Panc1 (cell line): ENCODE results near the gene PTGIS. TPM values are rescaled to one million over a fixed set of nuclear protein-coding genes. Genes with fewer than 3 reads are reported as not detected.

ENCODE experiments used
- ATAC-seq: fragments of 200-7000 bp; cut with Tn5 transposase; 2 replicates; pipeline ENCODE4 v1.9.1; 2020; ENCODE audit warnings: mild to moderate bottlenecking, moderate library complexity
- BruUV-seq: library from RNA; stranded (reverse); fragments of 400-500 nt; replicated peaks from 2 replicates; lab custom pipeline; 2021; lab: Mats Ljungman, UMichigan
- CTCF ChIA-PET: fragments of 300-600 bp; sonication (Branson Sonifier 250); formaldehyde crosslinking; loops from one replicate; lab custom pipeline; 2022; ENCODE audit warnings: antibody characterized with exemption; lab: Charles Lee
- POLR2A ChIA-PET: fragments of 300-600 bp; sonication (Branson Sonifier 250); formaldehyde crosslinking; loops from one replicate; lab custom pipeline; 2022; ENCODE audit warnings: antibody characterized with exemption; lab: Charles Lee
- DNase-seq: peaks from one replicate; pipeline ENCODE4 v3.0.0-alpha.2; 2010; ENCODE audit warnings: low read depth, low spot score
- H3K27ac ChIP-seq: 2 replicates; pipeline ENCODE4 v1.5.1; 2011; ENCODE audit warnings: mild to moderate bottlenecking, low read length, inconsistent platforms
- H3K27me3 ChIP-seq: fragments of 200-500 bp; sonication (Bioruptor generic); 2 replicates; pipeline ENCODE4 v1.6.0; 2014; ENCODE audit warnings: low read length, inconsistent platforms; ENCODE audit not compliant: control insufficient read depth, insufficient read depth
- H3K36me3 ChIP-seq: fragments of 200-500 bp; sonication (Bioruptor generic); 2 replicates; pipeline ENCODE4 v1.5.1; 2014; ENCODE audit warnings: inconsistent platforms, mild to moderate bottlenecking, low read length, moderate library complexity; ENCODE audit not compliant: control insufficient read depth, insufficient read depth
- H3K4me1 ChIP-seq: 2 replicates; pipeline ENCODE4 v1.5.1; 2011; ENCODE audit warnings: inconsistent platforms, mild to moderate bottlenecking, low read length, moderate library complexity; ENCODE audit not compliant: control insufficient read depth, insufficient read depth
- H3K4me3 ChIP-seq, 2 experiments: 2 replicates each; pipeline ENCODE4 v1.5.1; 2011 to 2012; ENCODE audit warnings: low read depth in 2 of 2, low read length in 2 of 2, mild to moderate bottlenecking in 2 of 2, inconsistent platforms in 1 of 2, moderate library complexity in 1 of 2
- H3K9me3 ChIP-seq: fragments of 200-500 bp; sonication (Bioruptor generic); 2 replicates; pipeline ENCODE4 v1.5.1; 2014; ENCODE audit warnings: low read depth, mild to moderate bottlenecking, inconsistent platforms, low read length, moderate library complexity; ENCODE audit not compliant: control insufficient read depth, insufficient read depth
- CTCF ChIP-seq: fragments of 450-650 bp; IDR thresholded peaks from 2 replicates; pipeline ENCODE4 v1.5.1; 2017; ENCODE audit warnings: mild to moderate bottlenecking
- POLR2AphosphoS5 ChIP-seq: IDR thresholded peaks from 2 replicates; pipeline ENCODE4 v1.6.1; 2012; ENCODE audit warnings: mild to moderate bottlenecking, low read depth, low read length, moderate library complexity
- REST ChIP-seq, 2 experiments: IDR thresholded peaks; 2 replicates each; pipeline ENCODE4 v1.6.1; 2011 to 2012; ENCODE audit warnings: low read depth in 2 of 2, control low read depth in 1 of 2, low read length in 1 of 2, mild to moderate bottlenecking in 1 of 2, moderate library complexity in 1 of 2; ENCODE audit not compliant: insufficient read depth in 1 of 2
- SIN3A ChIP-seq: IDR thresholded peaks from 2 replicates; pipeline ENCODE4 v1.6.1; 2012; ENCODE audit warnings: low read depth, mild to moderate bottlenecking, low read length, moderate library complexity, borderline replicate concordance; ENCODE audit not compliant: insufficient read depth
- TCF7L2 ChIP-seq: IDR thresholded peaks from 2 replicates; pipeline ENCODE4 v1.6.1; 2011; ENCODE audit warnings: mild to moderate bottlenecking, low read depth, low read length, inconsistent platforms
- in situ Hi-C: cut with HindIII; loops from 2 replicates; pipeline ENCODE4 v1.10.0; 2016; ENCODE audit warnings: low sequenced_read_pairs, low pct_unique_long_range_greater_than_20kb
- intact Hi-C: fragments of 100-400 bp; cut with micrococcal nuclease; formaldehyde crosslinking; loops from one replicate; pipeline ENCODE4 v1.10.0; 2022; ENCODE audit not compliant: unreplicated experiment
- total RNA-seq: library from RNA; stranded (reverse); gene quantifications from one replicate; pipeline ENCODE4 v1.2.1, GENCODE V29; 2021; ENCODE audit not compliant: unreplicated experiment

Gene PTGIS
- total RNA-seq, 1 experiment from 2014 or later: 4.4 TPM

- DNase-seq: no peak
- in situ Hi-C loops (no loop called here), intact Hi-C loops (no loop called here)
- no peaks in the 10 kb centered on the region for H3K36me3 ChIP-seq
- no peak overlapping the region; the same call in 1 of the 2 replicates for H3K27ac ChIP-seq
- peaks cover 6% of the 10 kb centered on the region; the same call in 1 of the 2 replicates for H3K4me1 ChIP-seq
- no peak for ATAC-seq
- no peak for TF ChIP-seq SIN3A
- TF ChIP-seq REST (IDR thresholded peaks at IDR 0.05; ENCODE audit: insufficient read depth in 1 of 2, low read depth in 2 of 2, low read length in 1 of 2): no peak
- TF ChIP-seq POLR2AphosphoS5: no peak
- TF ChIP-seq TCF7L2: no peak
- BruUV-seq: no TSS peak
- H3K4me3 ChIP-seq: no peak overlapping the region
- no peaks in the 10 kb centered on the region for H3K27me3 ChIP-seq
- H3K9me3 ChIP-seq: no peaks in the 10 kb centered on the region; the same call in 1 of the 2 replicates
- ChIA-PET POLR2A (no interaction called here), CTCF (interaction anchor here (0.6 to 0.7 kb wide), 3 partner anchors 66 to 354 kb away, joined by 3 to 5 read pairs (median 3); no protein-coding TSS in a partner anchor)
Measured at GRCh38 chr20:49544535-49544934, 23.4 kb downstream of the PTGIS start.

GRCh38 chr20:49543858-49544437 is 24.0 kb downstream of the PTGIS start:
- intact Hi-C loops: no loop called here
- ATAC-seq: no peak
- POLR2A ChIA-PET: no interaction called here

More at GRCh38 chr20:49543858-49544437, 24.0 kb downstream of the PTGIS start:
- TF ChIP-seq CTCF (no peak), TCF7L2 (no peak), SIN3A (no peak), POLR2AphosphoS5 (no peak), REST (IDR thresholded peaks at IDR 0.05; ENCODE audit: insufficient read depth in 1 of 2, low read depth in 2 of 2, low read length in 1 of 2) (no peak)
- Histone ChIP-seq H3K4me3 (no peak overlapping the region), H3K27ac (no peak overlapping the region), H3K9me3 (no peaks in the 10 kb centered on the region; the same call in 1 of the 2 replicates), H3K27me3 (no peaks in the 10 kb centered on the region), H3K4me1 (peaks cover 6% of the 10 kb centered on the region; the same call in 1 of the 2 replicates), H3K36me3 (no peaks in the 10 kb centered on the region)
- BruUV-seq: no TSS peak
- CTCF ChIA-PET: interaction anchor here (0.7 kb wide), 1 partner anchor 67 kb away, joined by 3 read pairs; no protein-coding TSS in a partner anchor
- DNase-seq: no peak
- in situ Hi-C loops: no loop called here
